Measurements from ENCODE around the gene MXD1. TPM values are rescaled to one million over a fixed set of nuclear protein-coding genes. Genes with fewer than 3 reads are reported as not detected.

Gene MXD1
- total RNA-seq, 1 experiment from 2014 or later, result 3.7 TPM

DNA sequence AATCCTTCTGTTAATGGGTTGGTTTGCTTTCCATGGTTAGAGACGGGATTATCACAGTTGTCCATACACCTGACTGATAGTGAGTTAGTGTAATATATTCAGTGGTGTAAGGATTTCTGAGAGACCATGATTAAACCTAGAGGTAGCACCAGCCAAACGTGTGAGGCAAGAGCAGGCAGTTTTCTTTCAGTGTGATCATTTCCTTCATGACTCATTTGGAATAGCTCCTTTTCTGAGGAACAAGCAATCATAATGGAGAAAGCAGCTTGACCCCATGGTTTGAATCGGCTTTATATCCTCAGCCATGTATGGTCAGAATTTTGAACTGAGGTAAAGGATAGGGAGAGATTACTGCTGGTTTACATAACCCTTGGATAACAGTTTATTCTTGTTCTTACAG is 2.9 kb downstream of the MXD1 start:
- Histone ChIP-seq H3K27me3 (ENCODE audit: insufficient read depth, low read length) (no peaks in the 10 kb centered on the region), H2AFZ (ENCODE audit: low read length) (no peak overlapping the region), H3K23ac (ENCODE audit: insufficient read length, low read depth, low read length) (peak overlapping the region; percentile 39), H3K4me2 (ENCODE audit: insufficient read depth, insufficient read length, low read length) (no peak overlapping the region), H3K4ac (ENCODE audit: low read depth, low read length) (no peak overlapping the region), H3K4me1 (ENCODE audit: insufficient read depth, low read length) (no peaks in the 10 kb centered on the region), H3K18ac (ENCODE audit: insufficient read length, low read depth, low read length) (no peak overlapping the region), H2BK12ac (ENCODE audit: insufficient read length, low read depth, low read length) (no peak overlapping the region), H3K14ac (ENCODE audit: insufficient read depth, low read length) (no peak overlapping the region), H3K23me2 (ENCODE audit: insufficient read length, low read depth, low read length, poor library complexity, severe bottlenecking) (peaks cover 3% of the 10 kb centered on the region), H4K20me1 (ENCODE audit: control insufficient read depth, insufficient read depth, insufficient read length) (no peaks in the 10 kb centered on the region), H3K79me1 (ENCODE audit: insufficient read depth, low read depth, low read length, poor library complexity, severe bottlenecking) (no peaks in the 10 kb centered on the region), H2BK20ac (ENCODE audit: low read depth, low read length, poor library complexity, severe bottlenecking) (no peak overlapping the region), H2AK5ac (ENCODE audit: insufficient read length, low read length) (no peak overlapping the region), H3T11ph (ENCODE audit: low read length) (no peak overlapping the region), H3K79me2 (ENCODE audit: insufficient read depth, low read length) (no peaks in the 10 kb centered on the region), H3K9me3 (ENCODE audit: control insufficient read depth, low read depth, low read length) (no peaks in the 10 kb centered on the region), H3K9ac (ENCODE audit: extremely low read depth, insufficient read length, low read length) (no peak overlapping the region), H3K56ac (ENCODE audit: insufficient read length, low read depth, low read length) (no peak overlapping the region), H2BK15ac (ENCODE audit: low read depth, low read length) (no peak overlapping the region), H4K8ac (replicated peaks; ENCODE audit: insufficient read length, low read depth, low read length) (no peak overlapping the region), H4K91ac (ENCODE audit: insufficient read length, low read depth, low read length) (no peak overlapping the region), H3K27ac (ENCODE audit: insufficient read length, low read depth, low read length) (no peak overlapping the region), H2BK5ac (ENCODE audit: insufficient read length, low read length) (no peak overlapping the region), H4K5ac (ENCODE audit: insufficient read length, low read depth, low read length) (no peak overlapping the region), H2BK120ac (ENCODE audit: low read depth, low read length, poor library complexity, severe bottlenecking) (no peak overlapping the region)
- no CpG with 5 or more reads among the region's 3 CpGs for WGBS (ENCODE audit: extremely low coverage, insufficient read length, low lambda C conversion rate)
- H3K4me3 Mint-ChIP-seq, result no peak overlapping the region
- H3K9me3 Mint-ChIP-seq, result no peaks in the 10 kb centered on the region
- TF ChIP-seq, protein P1, sequence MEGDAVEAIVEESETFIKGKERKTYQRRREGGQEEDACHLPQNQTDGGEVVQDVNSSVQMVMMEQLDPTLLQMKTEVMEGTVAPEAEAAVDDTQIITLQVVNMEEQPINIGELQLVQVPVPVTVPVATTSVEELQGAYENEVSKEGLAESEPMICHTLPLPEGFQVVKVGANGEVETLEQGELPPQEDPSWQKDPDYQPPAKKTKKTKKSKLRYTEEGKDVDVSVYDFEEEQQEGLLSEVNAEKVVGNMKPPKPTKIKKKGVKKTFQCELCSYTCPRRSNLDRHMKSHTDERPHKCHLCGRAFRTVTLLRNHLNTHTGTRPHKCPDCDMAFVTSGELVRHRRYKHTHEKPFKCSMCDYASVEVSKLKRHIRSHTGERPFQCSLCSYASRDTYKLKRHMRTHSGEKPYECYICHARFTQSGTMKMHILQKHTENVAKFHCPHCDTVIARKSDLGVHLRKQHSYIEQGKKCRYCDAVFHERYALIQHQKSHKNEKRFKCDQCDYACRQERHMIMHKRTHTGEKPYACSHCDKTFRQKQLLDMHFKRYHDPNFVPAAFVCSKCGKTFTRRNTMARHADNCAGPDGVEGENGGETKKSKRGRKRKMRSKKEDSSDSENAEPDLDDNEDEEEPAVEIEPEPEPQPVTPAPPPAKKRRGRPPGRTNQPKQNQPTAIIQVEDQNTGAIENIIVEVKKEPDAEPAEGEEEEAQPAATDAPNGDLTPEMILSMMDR (conservative IDR thresholded peaks at IDR 0.05), result no peak
- H3K36me3 Mint-ChIP-seq (ENCODE audit: insufficient read depth in 1 of 3, low read depth in 3 of 3), result peaks cover 0 to 5% (median 0%) of the 10 kb centered on the region in 3 experiments; a peak in 1 of 7 replicates
- H3K4me1 Mint-ChIP-seq, result peaks cover 8 to 11% of the 10 kb centered on the region in 2 experiments; a peak in 3 of 4 replicates
- DNase-seq, result no peak
- H3K27ac Mint-ChIP-seq, result no peak overlapping the region
- H3K27me3 Mint-ChIP-seq (ENCODE audit: low read depth), result no peaks in the 10 kb centered on the region; the same call in 1 of the 2 replicates

Measured in H9 (cell line).